ENCODE measurements around the gene CASKIN2. TPM values are rescaled to one million over a fixed set of nuclear protein-coding genes. Genes with fewer than 3 reads are reported as not detected.

Gene CASKIN2
- total RNA-seq, 6 experiments from 2014 or later, result 9.0 to 26.0 (median 12.0) TPM

- no peaks in the 10 kb centered on the region for H3K9me3 ChIP-seq
- no peak overlapping the region for H3K4me3 ChIP-seq
- no peaks in the 10 kb centered on the region for H3K27me3 ChIP-seq
- no peak for TF ChIP-seq POLR2A (IDR thresholded peaks at IDR 0.05)
- TF ChIP-seq CTCF (IDR thresholded peaks at IDR 0.05), result no peak
- peaks cover 0 to 13% (median 5%) of the 10 kb centered on the region in 4 donors for H3K4me1 ChIP-seq
- H3K36me3 ChIP-seq, result peaks cover 0 to 10% (median 5%) of the 10 kb centered on the region in 4 donors
- intact Hi-C loops (cut with DNase I), result loop anchor here in 1 of 2 donors (10.0 kb wide), 1 partner anchor 67 kb away; no protein-coding TSS in a partner anchor
- WGBS (ENCODE audit: insufficient coverage, low coverage, low lambda C conversion rate, missing lambda C conversion rate), result 80% methylated on average over 1 of the region's 21 CpGs
- DNase-seq (no peak), ATAC-seq (no peak)
- H3K27ac ChIP-seq, result no peak overlapping the region
These were observed 13.8 kb downstream of the CASKIN2 start for GRCh38 chr17:75501378-75502071.

GRCh38 chr17:75500419-75501216 lies 14.7 kb downstream of the CASKIN2 start:
- no peaks in the 10 kb centered on the region for H3K9me3 ChIP-seq
- peaks cover 0 to 10% (median 5%) of the 10 kb centered on the region in 4 donors for H3K36me3 ChIP-seq
- no peak overlapping the region for H3K27ac ChIP-seq
- peaks cover 0 to 13% (median 5%) of the 10 kb centered on the region in 4 donors for H3K4me1 ChIP-seq
- H3K4me3 ChIP-seq, result no peak overlapping the region
- WGBS (ENCODE audit: insufficient coverage, low coverage, low lambda C conversion rate, missing lambda C conversion rate), result 83% methylated on average over 6 of the region's 17 CpGs
- H3K27me3 ChIP-seq, result no peaks in the 10 kb centered on the region
- ATAC-seq (no peak), DNase-seq (peak in 1 of 3 donors; percentile 21)
- TF ChIP-seq POLR2A (IDR thresholded peaks at IDR 0.05), result no peak
- TF ChIP-seq CTCF (IDR thresholded peaks at IDR 0.05), result no peak
- intact Hi-C loops (cut with DNase I), result loop anchor here in 1 of 2 donors (10.0 kb wide), 1 partner anchor 66 kb away; no protein-coding TSS in a partner anchor

- WGBS (ENCODE audit: insufficient coverage, low coverage, low lambda C conversion rate, missing lambda C conversion rate), result 73% methylated on average over 6 of the region's 16 CpGs
- Histone ChIP-seq H3K4me3 (no peak overlapping the region), H3K27ac (no peak overlapping the region), H3K4me1 (peaks cover 0 to 10% (median 4%) of the 10 kb centered on the region in 4 donors), H3K9me3 (no peaks in the 10 kb centered on the region), H3K36me3 (peaks cover 0 to 18% (median 5%) of the 10 kb centered on the region in 4 donors), H3K27me3 (no peaks in the 10 kb centered on the region)
- no peak for DNase-seq
- no peak for ATAC-seq
- intact Hi-C loops (cut with DNase I), result loop anchor here in 1 of 2 donors (10.0 kb wide), 1 partner anchor 65 kb away; no protein-coding TSS in a partner anchor
- no peak for TF ChIP-seq CTCF (IDR thresholded peaks at IDR 0.05)
- no peak for TF ChIP-seq POLR2A (IDR thresholded peaks at IDR 0.05)
These were observed 15.9 kb downstream of the CASKIN2 start for GRCh38 chr17:75499313-75500022.

GRCh38 chr17:75498726-75499213 lies 16.6 kb downstream of the CASKIN2 start:
- Histone ChIP-seq H3K9me3 (no peaks in the 10 kb centered on the region), H3K4me1 (peaks cover 0 to 3% (median under 1%) of the 10 kb centered on the region in 4 donors), H3K4me3 (no peak overlapping the region), H3K27ac (no peak overlapping the region), H3K27me3 (no peaks in the 10 kb centered on the region), H3K36me3 (peaks cover 0 to 20% (median 7%) of the 10 kb centered on the region in 4 donors)
- intact Hi-C loops (cut with DNase I), result no loop called here
- DNase-seq (no peak), ATAC-seq (peak; percentile 1 to 16 (median 10))
- 60% methylated on average over 2 of the region's 16 CpGs for WGBS (ENCODE audit: insufficient coverage, low coverage, low lambda C conversion rate, missing lambda C conversion rate)
- TF ChIP-seq POLR2A (IDR thresholded peaks at IDR 0.05), result no peak
- TF ChIP-seq CTCF (IDR thresholded peaks at IDR 0.05), result no peak
